Renal pelvis (tissue), 4 donors: ENCODE measurements around the gene UBAC2. TPM values are rescaled to one million over a fixed set of nuclear protein-coding genes. Genes with fewer than 3 reads are reported as not detected.

Experiments
- DNase-seq: peaks from one replicate; pipeline ENCODE4 v3.0.0-alpha.2; 2013
- polyA plus RNA-seq, 3 donors: library from polyadenylated mRNA; unstranded; fragments of 120-200 nt; gene quantifications; one replicate each; pipeline ENCODE4 v1.2.1, GENCODE V29; 2013; ENCODE audit not compliant: insufficient read length in 3 of 3

Gene UBAC2
- polyA plus RNA-seq, 3 donors, result 89.9 to 91.8 (median 90.7) TPM

- DNase-seq, result no peak
Measured at GRCh38 chr13:99431927-99432608, 231.4 kb downstream of the UBAC2 start.

DNA sequence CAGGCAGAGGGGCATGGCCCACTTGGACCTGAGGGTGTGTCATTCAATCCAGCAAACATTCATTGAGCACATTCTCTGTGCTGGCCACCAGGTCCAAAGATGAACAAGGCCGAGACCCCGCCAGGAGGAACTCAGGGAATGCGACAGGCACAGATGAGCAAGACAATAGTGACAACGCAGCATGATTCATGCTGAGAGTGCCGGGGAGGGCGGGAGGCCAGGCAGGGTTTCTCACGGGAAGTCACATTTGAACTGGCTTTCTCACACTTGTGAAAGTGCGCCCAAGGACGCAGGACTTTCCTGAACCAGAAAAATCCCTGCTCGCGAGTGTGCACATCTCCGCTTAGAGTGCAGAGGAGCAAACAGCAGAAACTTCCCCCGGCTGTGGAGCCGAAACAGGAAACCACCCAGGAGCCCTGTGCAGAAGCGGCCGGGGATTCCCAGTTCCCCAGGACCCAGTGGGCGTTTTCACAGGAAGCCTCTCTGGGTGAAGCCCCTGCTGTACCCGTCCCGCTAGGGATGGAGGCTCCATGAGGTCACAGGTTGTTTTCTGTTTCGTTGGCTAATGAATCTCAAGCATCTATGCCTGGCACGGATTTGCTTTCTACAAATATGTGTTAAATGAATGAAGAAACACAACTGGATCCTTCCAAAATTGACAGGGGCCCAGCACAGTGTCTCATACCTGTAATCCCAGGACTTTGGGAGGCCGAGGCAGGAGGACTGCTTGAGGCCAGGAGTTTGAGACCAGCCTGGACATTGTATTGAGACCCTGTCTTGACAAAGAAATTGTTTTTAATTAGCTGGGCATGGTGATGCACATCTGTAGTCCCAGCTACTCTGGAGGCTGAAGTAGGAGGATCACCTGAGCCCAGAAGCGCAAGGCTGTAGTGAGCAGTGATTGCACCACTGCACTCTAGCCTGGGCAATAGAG lies 232.2 kb downstream of the UBAC2 start:
- no peak for DNase-seq

GRCh38 chr13:99433543-99434075 lies 233.0 kb downstream of the UBAC2 start:
- no peak for DNase-seq

DNA sequence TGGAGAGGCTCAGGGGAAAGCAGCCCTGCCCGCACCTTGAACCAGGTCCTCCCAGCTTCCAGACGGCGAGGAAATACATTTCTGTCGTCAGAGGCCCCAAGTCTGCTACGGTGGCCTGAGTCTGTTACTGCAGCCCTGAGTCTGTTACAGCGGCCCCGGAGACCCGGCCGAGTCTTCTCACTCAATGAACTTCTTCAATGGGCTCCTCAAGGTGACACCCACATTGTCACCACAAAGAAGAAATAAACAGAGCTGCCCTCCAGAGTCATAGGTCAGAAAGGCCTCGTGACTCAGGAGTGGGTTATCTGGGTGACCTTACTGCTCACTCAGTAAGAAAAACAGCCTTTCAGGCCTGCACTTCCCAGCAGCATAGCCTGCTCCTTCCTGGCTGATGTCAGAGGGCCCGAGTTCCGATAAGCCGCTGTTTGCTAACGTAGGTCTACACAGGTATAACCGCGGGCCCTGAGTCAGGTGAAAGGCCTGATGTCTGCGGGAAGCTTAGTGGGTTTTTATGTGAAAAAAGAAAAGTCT lies 233.7 kb downstream of the UBAC2 start:
- no peak for DNase-seq

DNA sequence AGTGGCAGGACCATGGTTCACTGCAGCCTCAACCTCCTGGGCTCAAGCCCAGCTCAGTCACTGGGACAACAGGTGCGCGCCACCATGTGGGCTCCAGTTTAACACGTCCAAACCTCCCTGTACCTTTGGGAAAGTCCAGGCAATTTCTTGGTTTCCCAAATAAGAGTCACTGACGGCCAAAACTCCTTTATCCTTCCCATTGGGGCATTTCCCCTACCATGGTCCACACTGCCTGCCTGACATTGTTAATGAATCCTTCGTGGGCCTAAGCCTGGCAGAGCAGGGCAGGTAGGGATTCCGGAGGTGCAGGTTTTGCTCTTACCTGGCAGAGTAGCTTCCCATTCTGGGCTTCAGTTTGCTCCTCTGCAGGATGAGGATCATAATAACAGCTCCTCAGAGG lies 234.5 kb downstream of the UBAC2 start:
- DNase-seq, result no peak

DNA sequence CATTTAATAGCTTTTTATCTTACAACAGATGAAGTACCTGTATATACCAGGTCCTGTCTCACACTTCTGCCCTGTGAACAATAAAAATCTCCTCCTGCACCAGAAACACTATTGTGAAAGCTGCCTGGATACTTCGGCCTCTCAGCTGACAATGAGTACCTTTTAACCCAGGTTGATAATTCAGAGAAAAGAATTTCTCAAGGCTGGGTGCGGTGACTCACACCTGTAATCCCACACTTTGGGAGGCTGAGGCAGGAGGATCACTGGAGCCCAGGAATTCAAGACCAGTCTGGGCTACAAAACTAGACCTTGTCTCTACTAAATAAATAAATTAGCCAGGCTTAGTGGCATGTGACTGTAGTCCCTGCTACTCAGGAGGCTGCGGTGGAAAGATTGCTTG lies 235.3 kb downstream of the UBAC2 start:
- DNase-seq, result no peak

Other genes with a start within 250 kb of the UBAC2 start
- 10 to 100 TPM; 50.0 to 58.0 (median 56.7) TPM for gene DOCK9, start 222.8 kb upstream of the UBAC2 start, polyA plus RNA-seq
- under 1 TPM; 0.14 to 0.55 (median 0.23) TPM for gene GPR18, start 57.5 kb downstream of the UBAC2 start, polyA plus RNA-seq
- gene GPR183, start 106.5 kb downstream of the UBAC2 start, polyA plus RNA-seq, result 1 to 10 TPM; 1.4 to 2.2 (median 1.9) TPM